Sigmoid colon (tissue), 7 donors: ENCODE results near the gene CSPG4. TPM values are rescaled to one million over a fixed set of nuclear protein-coding genes. Genes with fewer than 3 reads are reported as not detected.
"Not testable (repeated sequence)": the region's sequence is repeated elsewhere in the genome, so short reads cannot be mapped to it uniquely, and the experiment has no call there.

Experiments used
- DNase-seq: peaks from one replicate; pipeline ENCODE4 v3.0.0-alpha.2; 2019
- H3K27ac ChIP-seq, 4 donors: fragments of 200-600 bp; sonication (generic); one replicate each; pipeline ENCODE4 v1.5.1; 2016 to 2019; ENCODE audit warnings: mild to moderate bottlenecking in 1 of 4
- H3K27me3 ChIP-seq, 3 donors: fragments of 200-600 bp; sonication (generic); one replicate each; pipeline ENCODE4 v1.5.1; 2019; ENCODE audit warnings: mild to moderate bottlenecking in 1 of 3
- H3K36me3 ChIP-seq, 4 donors: fragments of 200-600 bp; sonication (generic); one replicate each; pipeline ENCODE4 v1.5.1; 2016 to 2019
- H3K4me1 ChIP-seq, 4 donors: fragments of 200-600 bp; sonication (generic); one replicate each; pipeline ENCODE4 v1.5.1; 2017 to 2019
- H3K4me3 ChIP-seq, 4 donors: fragments of 200-600 bp; sonication (generic); one replicate each; pipeline ENCODE4 v1.5.1; 2017 to 2019; ENCODE audit warnings: mild to moderate bottlenecking in 2 of 4, moderate library complexity in 1 of 4
- H3K9me3 ChIP-seq, 4 donors: fragments of 200-600 bp in 3 of 4; sonication (generic) in 3 of 4; one replicate each; pipeline versions ENCODE4 v1.5.1 to v1.6.1; 2013 to 2019
- CTCF ChIP-seq, 4 experiments: fragments of 450-650 bp in 3 of 4; fragments of 200-600 bp in 1 of 4; IDR thresholded peaks; one replicate each; pipeline ENCODE4 v1.5.1; 2016 to 2019; ENCODE audit warnings: antibody characterized with exemption in 4 of 4, mild to moderate bottlenecking in 3 of 4, moderate library complexity in 2 of 4
- EP300 ChIP-seq, 4 donors: sonication (generic); formaldehyde crosslinking; IDR thresholded peaks; one replicate each; pipeline ENCODE4 v1.6.1; 2017; ENCODE audit warnings: antibody characterized with exemption in 4 of 4
- POLR2A ChIP-seq, 2 donors: fragments of 450-650 bp; IDR thresholded peaks; one replicate each; pipeline ENCODE4 v1.6.1; 2016; ENCODE audit warnings: antibody characterized with exemption in 2 of 2, mild to moderate bottlenecking in 2 of 2, moderate library complexity in 2 of 2
- POLR2AphosphoS5 ChIP-seq, 4 donors: sonication (generic); formaldehyde crosslinking; IDR thresholded peaks; one replicate each; pipeline ENCODE4 v1.6.1; 2017; ENCODE audit warnings: antibody characterized with exemption in 4 of 4
- WGBS, 2 donors: extraction: QIAGEN DNeasy Blood & Tissue Kit; methylation state at CpG; one replicate each; pipeline ENCODE4 v1.1.7; 2013; 5-methylcytosine and 5-hydroxymethylcytosine counted together
- intact Hi-C: fragments of 100-400 bp; cut with DNase I; formaldehyde crosslinking; loops from one replicate; pipeline ENCODE4 v1.15.1; 2023
- polyA plus RNA-seq, 3 donors: library from polyadenylated mRNA; stranded (reverse); fragments of 200-250 nt; gene quantifications; one replicate each; pipeline ENCODE4 v1.2.3, GENCODE V29; 2013
- total RNA-seq, 4 donors: library from RNA; depleted of rRNA; stranded (reverse); fragments of >200 nt; gene quantifications; one replicate each; pipeline ENCODE4 v1.1.0, GENCODE V29; 2016
- donor health status: healthy with polysubstance abuse.
- donor health status: Bipolar disorder and iron deficiency.
- donor health status: healthy.

Gene CSPG4
- total and polyA plus RNA-seq, 7 donors: 0.23 to 151 (median 45.7) TPM

- DNase-seq: peak; percentile 86
- Histone ChIP-seq H3K9me3 (no peaks in the 10 kb centered on the region), H3K36me3 (no peaks in the 10 kb centered on the region), H3K27ac (peak overlapping the region; percentile 10 to 92 (median 72)), H3K4me3 (no peak overlapping the region), H3K27me3 (no peaks in the 10 kb centered on the region), H3K4me1 (peaks cover 0 to 68% (median 60%) of the 10 kb centered on the region in 4 donors)
- TF ChIP-seq POLR2AphosphoS5 (IDR thresholded peaks at IDR 0.05) (peak in 1 of 4 donors; percentile 19), EP300 (IDR thresholded peaks at IDR 0.05) (no peak), CTCF (IDR thresholded peaks at IDR 0.05) (peak in 3 of 4 experiments; percentile 9 to 36 (median 21))
- intact Hi-C loops: no loop called here
- WGBS, 2 donors: 15 to 31% methylated on average over 10 of the region's 10 CpGs
These were observed 8.3 kb upstream of the CSPG4 start for GRCh38 chr15:75720787-75721479.

DNA sequence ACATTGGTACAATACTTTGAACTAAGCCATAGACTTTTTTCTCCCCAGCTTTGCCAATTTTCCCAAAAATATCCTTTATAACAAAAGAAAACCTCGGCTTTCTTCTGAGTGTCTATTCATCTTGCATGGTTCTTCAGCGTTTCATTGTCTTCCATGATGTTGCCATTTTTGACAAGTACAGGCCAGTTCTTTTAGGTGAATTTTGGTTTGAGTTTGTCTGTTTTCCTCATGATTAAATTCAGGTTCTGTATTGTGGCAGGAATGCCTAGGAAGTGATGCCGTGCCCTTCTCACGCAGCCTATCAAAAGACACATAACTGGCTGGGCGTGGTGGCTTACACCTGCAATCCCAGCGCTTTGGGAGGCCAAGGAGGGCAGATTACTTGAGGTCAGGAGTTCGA lies 7.6 kb upstream of the CSPG4 start:
- 59 to 87% methylated on average over 7 of the region's 7 CpGs for WGBS, 2 donors
- Histone ChIP-seq H3K27ac (peak overlapping the region; percentile 10 to 92 (median 72)), H3K27me3 (no peaks in the 10 kb centered on the region), H3K4me1 (peaks cover 0 to 75% (median 62%) of the 10 kb centered on the region in 4 donors), H3K4me3 (no peak overlapping the region), H3K9me3 (no peaks in the 10 kb centered on the region), H3K36me3 (no peaks in the 10 kb centered on the region)
- no peak for DNase-seq
- intact Hi-C loops: no loop called here
- TF ChIP-seq CTCF (IDR thresholded peaks at IDR 0.05) (no peak), POLR2A (IDR thresholded peaks at IDR 0.05) (no peak), POLR2AphosphoS5 (IDR thresholded peaks at IDR 0.05) (no peak), EP300 (IDR thresholded peaks at IDR 0.05) (no peak)

GRCh38 chr15:75718328-75718727 lies 5.7 kb upstream of the CSPG4 start:
- Histone ChIP-seq H3K4me1 (peaks cover 0 to 74% (median 53%) of the 10 kb centered on the region in 4 donors), H3K4me3 (no peak overlapping the region), H3K27ac (peak overlapping the region; percentile 71 to 92 (median 76)), H3K27me3 (no peaks in the 10 kb centered on the region), H3K36me3 (no peaks in the 10 kb centered on the region), H3K9me3 (no peaks in the 10 kb centered on the region)
- intact Hi-C loops: no loop called here
- DNase-seq: no peak
- 67 to 68% methylated on average over 3 of the region's 3 CpGs for WGBS, 2 donors
- peak; percentile 69 to 84 (median 80) for TF ChIP-seq POLR2AphosphoS5 (IDR thresholded peaks at IDR 0.05)
- peak in 2 of 4 donors; percentile 68 to 77 for TF ChIP-seq EP300 (IDR thresholded peaks at IDR 0.05)
- no peak for TF ChIP-seq POLR2A (IDR thresholded peaks at IDR 0.05)

DNA sequence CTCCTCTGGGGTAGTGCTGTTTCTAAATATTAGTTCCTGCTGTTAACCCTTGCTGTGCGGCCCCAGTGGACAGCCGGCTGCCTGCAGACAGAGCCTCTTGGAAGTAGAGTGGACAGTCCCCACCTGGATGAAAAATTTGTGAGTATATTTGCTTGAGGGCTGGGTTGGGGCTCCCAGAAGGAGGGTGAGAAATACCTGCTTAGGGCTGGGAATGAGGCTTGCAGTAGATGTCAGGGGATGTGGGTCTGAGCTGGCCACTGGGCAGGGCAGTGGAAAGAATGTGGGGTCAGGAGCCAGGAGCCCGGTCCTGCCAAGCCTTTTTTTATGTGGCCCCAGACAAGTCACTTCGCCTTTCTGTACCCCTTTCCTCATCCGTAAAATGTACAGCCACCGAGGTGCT lies 4.4 kb upstream of the CSPG4 start:
- H3K27me3 ChIP-seq, H3K36me3 ChIP-seq, intact Hi-C loops, H3K9me3 ChIP-seq, DNase-seq, H3K4me3 ChIP-seq: not testable (repeated sequence)
- Histone ChIP-seq H3K4me1 (peaks cover 0 to 71% (median 49%) of the 10 kb centered on the region in 4 donors), H3K27ac (peak overlapping the region; percentile 58 to 92 (median 74))
- WGBS, 2 donors: 84 to 86% methylated on average over 6 of the region's 6 CpGs

GRCh38 chr15:75716249-75716950 lies 3.8 kb upstream of the CSPG4 start:
- Histone ChIP-seq H3K4me1 (peaks cover 0 to 66% (median 45%) of the 10 kb centered on the region in 4 donors), H3K27ac (peak overlapping the region; percentile 58 to 100 (median 84))
- H3K36me3 ChIP-seq, intact Hi-C loops, DNase-seq, H3K4me3 ChIP-seq, H3K9me3 ChIP-seq, H3K27me3 ChIP-seq: not testable (repeated sequence)
- 58 to 75% methylated on average over 4 of the region's 10 CpGs for WGBS, 2 donors

DNA sequence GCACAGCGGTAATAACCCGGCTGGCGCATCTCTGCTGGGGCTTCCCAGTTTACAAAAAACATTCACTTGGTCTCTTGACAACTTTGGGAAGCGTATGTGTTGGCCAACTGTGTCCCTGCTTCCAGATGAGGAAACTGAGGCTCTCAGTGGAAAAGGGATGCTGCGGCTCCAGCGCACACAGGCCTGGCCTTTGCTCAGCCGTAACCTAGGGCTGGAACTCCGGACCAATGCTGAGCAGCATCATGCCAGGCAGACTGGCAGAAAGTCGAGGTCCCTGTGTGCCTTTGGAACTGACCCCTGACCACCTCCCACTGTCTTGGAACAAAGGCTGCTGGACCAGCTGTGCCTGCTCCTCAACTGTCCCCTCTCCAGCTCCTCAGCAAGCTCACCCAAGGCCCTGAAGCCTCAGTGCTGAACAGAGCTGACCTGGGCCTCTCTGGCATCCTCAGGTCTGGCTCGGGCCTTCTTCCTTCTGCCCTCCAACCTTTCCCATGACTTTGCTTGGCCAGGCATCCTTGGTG lies 2.7 kb upstream of the CSPG4 start:
- DNase-seq, H3K9me3 ChIP-seq, H3K27me3 ChIP-seq, H3K36me3 ChIP-seq, intact Hi-C loops, H3K4me3 ChIP-seq: not testable (repeated sequence)
- H3K4me1 ChIP-seq: peaks cover 0 to 59% (median 37%) of the 10 kb centered on the region in 4 donors
- H3K27ac ChIP-seq: peak overlapping the region; percentile 51 to 100 (median 80)
- 85 to 86% methylated on average over 10 of the region's 10 CpGs for WGBS, 2 donors
